IMR-90 (cell line): ENCODE results near the gene ZC3H4. TPM values are rescaled to one million over a fixed set of nuclear protein-coding genes. Genes with fewer than 3 reads are reported as not detected.

Experiments
- ATAC-seq: fragments of 200-7000 bp; cut with Tn5 transposase; 2 replicates; pipeline ENCODE4 v1.9.1; 2020; ENCODE audit warnings: low read depth, mild to moderate bottlenecking, moderate library complexity
- BruUV-seq: library from RNA; stranded (reverse); fragments of 400-500 nt; replicated peaks from 2 replicates; lab custom pipeline; 2021; lab: Mats Ljungman, UMichigan
- CTCF ChIA-PET: fragments of 300-600 bp; formaldehyde crosslinking; extraction: SDS; loops from one replicate; lab custom pipeline; 2021; ENCODE audit warnings: antibody characterized with exemption; lab: Yijun Ruan, JAX
- POLR2A ChIA-PET: fragments of 300-600 bp; sonication (Branson Sonifier 250); formaldehyde crosslinking; loops from one replicate; lab custom pipeline; 2022; ENCODE audit warnings: antibody characterized with exemption; ENCODE audit not compliant: unreplicated experiment; lab: Charles Lee
- DNase-seq: peaks from one replicate; pipeline ENCODE4 v3.0.0; 2013
- H2AFZ ChIP-seq: replicated peaks from 2 replicates; pipeline ENCODE3; 2013; ENCODE audit warnings: low read length, mild to moderate bottlenecking; ENCODE audit not compliant: poor library complexity
- H2AK5ac ChIP-seq: 2 replicates; pipeline ENCODE4 v1.6.1; 2013; ENCODE audit warnings: low read depth, low read length, inconsistent platforms
- H2AK9ac ChIP-seq: replicated peaks from 2 replicates; pipeline ENCODE3; 2013; ENCODE audit warnings: mild to moderate bottlenecking, low read depth, low read length, moderate library complexity; ENCODE audit not compliant: poor library complexity
- H2BK120ac ChIP-seq: 2 replicates; pipeline ENCODE4 v1.6.1; 2013; ENCODE audit warnings: low read depth, low read length, inconsistent platforms
- H2BK15ac ChIP-seq: 3 replicates; pipeline ENCODE4 v1.6.1; 2013; ENCODE audit warnings: low read depth, low read length, inconsistent platforms
- H2BK20ac ChIP-seq: 2 replicates; pipeline ENCODE4 v1.6.1; 2013; ENCODE audit warnings: low read depth, mild to moderate bottlenecking, inconsistent platforms, low read length, moderate library complexity
- H2BK5ac ChIP-seq: 2 replicates; pipeline ENCODE4 v1.6.1; 2013; ENCODE audit warnings: mild to moderate bottlenecking, low read depth, low read length, inconsistent platforms; ENCODE audit not compliant: poor library complexity, severe bottlenecking
- H3K14ac ChIP-seq: replicated peaks from 2 replicates; pipeline ENCODE4 v1.6.1; 2013; ENCODE audit warnings: low read depth, low read length, inconsistent platforms
- H3K18ac ChIP-seq: 2 replicates; pipeline ENCODE4 v1.6.1; 2013; ENCODE audit warnings: low read depth, low read length, control low read depth
- H3K23ac ChIP-seq: 2 replicates; pipeline ENCODE4 v1.6.1; 2013; ENCODE audit warnings: low read depth, low read length, inconsistent platforms
- H3K27ac ChIP-seq: 2 replicates; pipeline ENCODE4 v1.5.1; 2013; ENCODE audit warnings: mild to moderate bottlenecking, control low read depth, low read length; ENCODE audit not compliant: insufficient read depth
- H3K27me3 ChIP-seq: 2 replicates; pipeline ENCODE4 v1.6.1; 2013; ENCODE audit warnings: low read length; ENCODE audit not compliant: control insufficient read depth, insufficient read depth
- H3K36me3 ChIP-seq: 2 replicates; pipeline ENCODE4 v1.6.1; 2013; ENCODE audit warnings: low read length, mixed read lengths; ENCODE audit not compliant: control insufficient read depth, insufficient read depth
- H3K4ac ChIP-seq: 2 replicates; pipeline ENCODE4 v1.6.1; 2013; ENCODE audit warnings: low read depth, low read length, inconsistent platforms
- H3K4me1 ChIP-seq: 2 replicates; pipeline ENCODE4 v1.6.1; 2013; ENCODE audit warnings: low read length, mixed read lengths; ENCODE audit not compliant: control insufficient read depth, insufficient read depth
- H3K4me2 ChIP-seq: 2 replicates; pipeline ENCODE4 v1.6.1; 2013; ENCODE audit warnings: low read depth, mild to moderate bottlenecking, control low read depth, low read length, moderate library complexity
- H3K4me3 ChIP-seq: 2 replicates; pipeline ENCODE4 v1.5.1; 2013; ENCODE audit warnings: low read depth, mild to moderate bottlenecking, control low read depth, low read length, moderate library complexity; ENCODE audit not compliant: insufficient read depth
- H3K56ac ChIP-seq: 2 replicates; pipeline ENCODE4 v1.6.1; 2013; ENCODE audit warnings: low read length, inconsistent platforms; ENCODE audit not compliant: insufficient read depth; ENCODE audit errors: extremely low read depth
- H3K79me1 ChIP-seq, 2 experiments: 2 replicates each; pipeline ENCODE4 v1.6.1; 2013; ENCODE audit warnings: low read length in 2 of 2, inconsistent platforms in 1 of 2, low read depth in 1 of 2
- H3K9ac ChIP-seq: 2 replicates; pipeline ENCODE4 v1.6.1; 2013; ENCODE audit warnings: low read depth, low read length, control low read depth
- H3K9me1 ChIP-seq: 2 replicates; pipeline ENCODE4 v1.6.1; 2013; ENCODE audit warnings: low read length, inconsistent platforms; ENCODE audit not compliant: insufficient read depth
- H3K9me3 ChIP-seq: 2 replicates; pipeline ENCODE4 v1.6.1; 2013; ENCODE audit warnings: low read length; ENCODE audit not compliant: control insufficient read depth, insufficient read depth
- H4K20me1 ChIP-seq: 2 replicates; pipeline ENCODE4 v1.6.1; 2013; ENCODE audit warnings: low read length, inconsistent platforms; ENCODE audit not compliant: insufficient read depth
- H4K5ac ChIP-seq: 2 replicates; pipeline ENCODE4 v1.6.1; 2013; ENCODE audit warnings: mild to moderate bottlenecking, low read depth, low read length, control low read depth
- H4K8ac ChIP-seq, 2 experiments: 2 replicates each; pipeline ENCODE4 v1.6.1; 2013; ENCODE audit warnings: low read depth in 2 of 2, low read length in 2 of 2, control low read depth in 1 of 2, inconsistent platforms in 1 of 2
- H4K91ac ChIP-seq: 2 replicates; pipeline ENCODE4 v1.6.1; 2013; ENCODE audit warnings: low read depth, low read length, inconsistent platforms; ENCODE audit not compliant: insufficient read depth
- BHLHE40 ChIP-seq: fragments of 150-350 bp; IDR thresholded peaks from 2 replicates; pipeline ENCODE4 v1.6.1; 2016; ENCODE audit warnings: mild to moderate bottlenecking, low read depth, low read length
- CEBPB ChIP-seq: IDR thresholded peaks from 2 replicates; pipeline ENCODE4 v1.6.1; 2012; ENCODE audit warnings: low read depth, low read length, improper control_type of control experiment
- CHD1 ChIP-seq: IDR thresholded peaks from 2 replicates; pipeline ENCODE4 v1.6.1; 2012; ENCODE audit warnings: low read depth, low read length, improper control_type of control experiment
- CTCF ChIP-seq: conservative IDR thresholded peaks from 2 replicates; pipeline ENCODE4 v1.5.1; 2012; ENCODE audit warnings: mild to moderate bottlenecking, low read depth, low read length, improper control_type of control experiment
- FOS ChIP-seq: fragments of 150-350 bp; IDR thresholded peaks from 2 replicates; pipeline ENCODE4 v1.6.1; 2016; ENCODE audit warnings: low read depth, low read length
- MAFK ChIP-seq: IDR thresholded peaks from 2 replicates; pipeline ENCODE4 v1.6.1; 2012; ENCODE audit warnings: low read depth, low read length, improper control_type of control experiment
- MXI1 ChIP-seq: IDR thresholded peaks from 2 replicates; pipeline ENCODE4 v1.6.1; 2012; ENCODE audit warnings: low read depth, mild to moderate bottlenecking, low read length, moderate library complexity, borderline replicate concordance
- NFE2L2 ChIP-seq: fragments of 150-350 bp; IDR thresholded peaks from 2 replicates; pipeline ENCODE4 v1.6.1; 2016; ENCODE audit warnings: low read depth, mild to moderate bottlenecking, low read length
- POLR2A ChIP-seq: IDR thresholded peaks from 2 replicates; pipeline ENCODE4 v1.6.1; 2012; ENCODE audit warnings: mild to moderate bottlenecking, low read depth, low read length
- RCOR1 ChIP-seq: IDR thresholded peaks from 2 replicates; pipeline ENCODE4 v1.6.1; 2012; ENCODE audit warnings: mild to moderate bottlenecking, low read length, improper control_type of control experiment; ENCODE audit not compliant: insufficient replicate concordance
- RFX5 ChIP-seq: IDR thresholded peaks from 2 replicates; pipeline ENCODE4 v1.8.0; 2012; ENCODE audit warnings: low read depth, mild to moderate bottlenecking, low read length, moderate library complexity
- SMC3 ChIP-seq: fragments of 150-350 bp; IDR thresholded peaks from 2 replicates; pipeline ENCODE4 v1.6.1; 2016; ENCODE audit warnings: low read depth, mild to moderate bottlenecking, antibody characterized with exemption, low read length, moderate library complexity
- USF2 ChIP-seq: fragments of 150-350 bp; IDR thresholded peaks from 2 replicates; pipeline ENCODE4 v1.6.1; 2017; ENCODE audit warnings: mild to moderate bottlenecking, antibody characterized with exemption, low read length, low read depth
- WGBS, 2 experiments: methylation state at CpG; one replicate each; pipeline versions ENCODE4 v1.1.5 to v1.1.7; 2013; ENCODE audit warnings: missing lambda C conversion rate in 2 of 2; ENCODE audit not compliant: insufficient read length in 1 of 2; ENCODE audit errors: extremely low coverage in 2 of 2; 5-methylcytosine and 5-hydroxymethylcytosine counted together
- dilution Hi-C: fragments of 300-500 bp; cut with HindIII; formaldehyde crosslinking; loops from one replicate; pipeline ENCODE4 v1.14.3; 2018; ENCODE audit warnings: low sequenced_read_pairs; ENCODE audit not compliant: unreplicated experiment
- in situ Hi-C: fragments of 300-500 bp; cut with MboI; formaldehyde crosslinking; loops from 3 replicates; pipeline ENCODE4 v1.14.3; 2019; ENCODE audit warnings: low sequenced_read_pairs, inconsistent platforms, mixed read lengths
- intact Hi-C: fragments of 100-400 bp; cut with micrococcal nuclease; formaldehyde crosslinking; loops from 2 replicates; pipeline ENCODE4 v1.10.0; 2022
- polyA plus RNA-seq, 3 experiments: library from polyadenylated mRNA; depleted of rRNA; stranded (reverse); fragments of >200 nt; gene quantifications; 2 replicates each; pipeline ENCODE4 v1.2.3, GENCODE V29; 2012; ENCODE audit warnings: low replicate concordance in 1 of 3
- total RNA-seq: library from RNA; depleted of rRNA; stranded (reverse); fragments of >200 nt; gene quantifications from 2 replicates; pipeline ENCODE4 v1.2.3, GENCODE V29; 2012
- TF ChIP-seq, protein P1 (sequence below): fragments of 150-350 bp; IDR thresholded peaks from 2 replicates; pipeline ENCODE4 v1.6.1; 2016; ENCODE audit warnings: low read depth, mild to moderate bottlenecking, low read length, moderate library complexity, borderline replicate concordance

Gene ZC3H4
- total and polyA plus RNA-seq, 2 of the 4 experiments (the other 2 are of a cell fraction) = 3.9 to 8.9 TPM

DNA sequence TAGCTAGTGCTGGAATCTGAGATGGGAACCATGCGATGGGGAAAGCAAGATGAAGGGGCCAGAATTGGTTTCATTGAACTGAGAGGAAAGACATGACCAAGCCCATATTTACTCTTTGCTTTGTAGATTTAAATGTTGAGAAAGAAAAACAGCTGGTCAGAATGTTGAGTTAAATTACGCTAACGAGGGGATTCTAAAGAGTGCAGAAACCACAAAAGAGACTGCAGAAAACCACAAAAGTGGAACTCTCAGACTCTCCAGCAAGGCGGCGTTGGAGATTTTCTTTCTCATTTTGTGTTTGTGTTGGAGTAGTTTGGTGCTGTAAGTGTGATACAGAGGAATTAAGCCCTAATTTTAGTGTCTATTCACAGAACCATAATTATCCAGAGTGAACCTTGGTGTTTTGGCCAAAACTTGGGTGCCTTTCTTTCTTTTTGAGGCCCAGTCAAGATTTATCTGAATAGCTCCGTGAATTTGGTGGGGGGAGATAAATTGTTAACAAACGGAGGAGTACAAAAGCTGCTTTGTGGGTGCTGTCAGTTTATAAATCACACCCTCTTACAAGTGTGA lies 43.4 kb upstream of the ZC3H4 start:
- Histone ChIP-seq H4K91ac (peak overlapping the region; percentile 31; the same call in 1 of the 2 replicates), H3K36me3 (peaks cover 34% of the 10 kb centered on the region), H3K4me3 (no peak overlapping the region), H4K8ac (peak overlapping the region; percentile 10 to 89; a peak in 3 of 4 replicates), H3K27me3 (no peaks in the 10 kb centered on the region), H3K14ac (peak overlapping the region; percentile 17; the same call in 1 of the 2 replicates), H3K18ac (peak overlapping the region; percentile 70; the same call in 1 of the 2 replicates), H3K9me1 (peaks cover 12% of the 10 kb centered on the region), H2BK5ac (peak overlapping the region; percentile 92), H3K9ac (peak overlapping the region; percentile 29; the same call in 1 of the 2 replicates), H4K5ac (peak overlapping the region; percentile 53; the same call in 1 of the 2 replicates), H3K23ac (peak overlapping the region; percentile 47; the same call in 1 of the 2 replicates), H3K4ac (peak overlapping the region; percentile 62; the same call in 1 of the 2 replicates), H2BK15ac (peak overlapping the region; percentile 29; the same call in 1 of the 3 replicates), H2AK9ac (no peak overlapping the region), H2AFZ (no peak overlapping the region), H3K4me2 (peak overlapping the region; percentile 75; the same call in 1 of the 2 replicates), H3K56ac (no peak overlapping the region; the same call in 1 of the 2 replicates), H4K20me1 (peaks cover 15% of the 10 kb centered on the region; the same call in 1 of the 2 replicates), H3K79me1 (peaks cover 36 to 83% of the 10 kb centered on the region in 2 experiments), H3K9me3 (no peaks in the 10 kb centered on the region), H3K4me1 (peaks cover 27% of the 10 kb centered on the region), H2BK20ac (peak overlapping the region; percentile 7; the same call in 1 of the 2 replicates), H3K27ac (peak overlapping the region; percentile 78; the same call in 1 of the 2 replicates), H2AK5ac (peak overlapping the region; percentile 29; the same call in 1 of the 2 replicates), H2BK120ac (peak overlapping the region; percentile 30; the same call in 1 of the 2 replicates)
- no TSS peak for BruUV-seq
- CTCF ChIA-PET = interaction anchor here (0.8 to 2.5 kb wide), 3 partner anchors 43 to 88 kb away, joined by 3 to 15 read pairs (median 5); partner anchors contain the start of gene ZC3H4
- intact Hi-C loops (no loop called here), dilution Hi-C loops (no loop called here), in situ Hi-C loops (no loop called here)
- DNase-seq (no peak), ATAC-seq (no peak)
- POLR2A ChIA-PET = no interaction called here
- WGBS, 2 experiments = no CpG with 5 or more reads among the region's 7 CpGs
- TF ChIP-seq, protein P1, sequence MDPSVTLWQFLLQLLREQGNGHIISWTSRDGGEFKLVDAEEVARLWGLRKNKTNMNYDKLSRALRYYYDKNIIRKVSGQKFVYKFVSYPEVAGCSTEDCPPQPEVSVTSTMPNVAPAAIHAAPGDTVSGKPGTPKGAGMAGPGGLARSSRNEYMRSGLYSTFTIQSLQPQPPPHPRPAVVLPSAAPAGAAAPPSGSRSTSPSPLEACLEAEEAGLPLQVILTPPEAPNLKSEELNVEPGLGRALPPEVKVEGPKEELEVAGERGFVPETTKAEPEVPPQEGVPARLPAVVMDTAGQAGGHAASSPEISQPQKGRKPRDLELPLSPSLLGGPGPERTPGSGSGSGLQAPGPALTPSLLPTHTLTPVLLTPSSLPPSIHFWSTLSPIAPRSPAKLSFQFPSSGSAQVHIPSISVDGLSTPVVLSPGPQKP = no peak
- TF ChIP-seq MXI1 = no peak
- TF ChIP-seq NFE2L2 = no peak
- TF ChIP-seq BHLHE40 = no peak
- no peak for TF ChIP-seq USF2
- no peak for TF ChIP-seq CTCF
- no peak for TF ChIP-seq CHD1
- no peak for TF ChIP-seq RCOR1
- no peak for TF ChIP-seq FOS
- TF ChIP-seq SMC3 = no peak
- TF ChIP-seq POLR2A = no peak
- no peak for TF ChIP-seq CEBPB
- TF ChIP-seq RFX5 = no peak
- TF ChIP-seq MAFK = no peak
